GM18499 (cell line): Measurements from ENCODE around the gene ARHGAP32.
A peak's percentile ranks its signal among the peaks of the same experiment; 100 is the strongest.
"Not testable (repeated sequence)": the region's sequence is repeated elsewhere in the genome, so short reads cannot be mapped to it uniquely, and the experiment has no call there.

Experiments
- ATAC-seq: cut with Tn5 transposase; IDR thresholded peaks from one replicate; pipeline ENCODE4 v1.9.1; 2021; ENCODE audit warnings: moderate number of reproducible peaks; ENCODE audit not compliant: insufficient read depth, unreplicated experiment

Gene ARHGAP32

GRCh38 chr11:128937480-128937879 lies 254.6 kb downstream of the ARHGAP32 start:
- ATAC-seq: no peak

DNA sequence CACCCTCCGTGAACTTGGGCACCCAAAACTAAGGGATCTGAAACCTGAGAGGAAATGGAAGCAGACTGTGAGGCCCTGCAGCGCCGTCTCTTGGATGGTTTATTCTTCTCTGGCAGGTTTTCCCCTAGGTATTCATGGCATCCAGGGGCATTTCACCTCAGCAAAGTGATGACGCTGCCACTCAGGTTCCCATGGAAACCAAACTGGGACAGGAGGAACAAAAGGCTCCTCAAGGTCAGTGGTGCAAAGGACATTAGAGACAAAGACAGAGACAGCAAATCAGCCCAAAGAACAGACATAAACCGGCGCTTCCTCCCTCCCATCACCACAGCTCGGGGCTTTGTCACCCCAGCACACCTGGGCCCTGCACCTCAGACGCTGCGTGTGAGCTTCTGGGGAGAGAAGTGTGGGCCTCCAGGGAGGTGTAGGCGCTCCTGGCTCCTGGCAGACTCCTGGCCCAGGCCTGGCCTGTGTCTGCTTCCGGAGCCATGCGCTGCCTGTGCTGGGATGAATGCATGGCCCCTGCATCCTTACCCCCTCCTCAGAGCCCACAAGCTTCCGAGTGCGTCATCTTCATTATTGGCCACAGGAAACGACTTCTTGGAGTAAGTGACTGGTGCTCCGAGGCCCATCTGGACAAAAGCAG lies 255.4 kb downstream of the ARHGAP32 start:
- no peak for ATAC-seq

GRCh38 chr11:128934926-128935325 lies 257.2 kb downstream of the ARHGAP32 start:
- no peak for ATAC-seq

- ATAC-seq: no peak
These were observed 257.8 kb downstream of the ARHGAP32 start for GRCh38 chr11:128934351-128934750.

DNA sequence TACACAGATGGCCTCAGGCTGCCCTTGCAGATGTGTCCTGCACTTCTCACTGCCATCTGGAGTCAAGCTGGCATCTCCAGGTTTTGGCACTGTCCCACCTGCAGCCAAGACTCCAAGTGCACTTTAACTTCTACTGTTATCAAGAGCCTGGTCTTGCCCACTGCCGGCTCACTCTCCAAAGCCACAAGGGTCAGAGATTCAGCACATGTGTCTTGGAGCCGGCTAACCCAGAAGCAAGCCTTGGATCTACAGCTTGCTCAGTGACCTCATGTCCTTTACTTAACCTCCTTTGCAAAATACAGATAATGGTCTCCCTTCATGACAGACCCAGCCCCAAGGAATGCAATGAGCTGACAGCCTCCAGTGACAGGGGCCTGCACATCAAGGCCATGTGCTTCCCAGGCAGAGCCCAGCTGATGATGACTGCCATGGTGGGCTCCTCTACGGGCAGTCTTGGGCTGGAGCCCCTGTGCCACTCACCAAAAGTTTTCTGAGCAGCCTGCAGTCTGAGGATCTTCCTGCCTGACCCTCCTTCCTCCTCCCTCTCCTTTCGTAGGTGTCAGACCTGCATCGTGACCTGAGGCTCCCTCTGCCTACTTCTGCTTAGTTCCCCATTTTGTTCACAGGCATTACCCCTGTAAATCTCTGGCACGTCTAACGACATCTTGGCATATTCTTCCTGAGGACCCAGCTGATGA lies 258.5 kb downstream of the ARHGAP32 start:
- ATAC-seq: no peak

DNA sequence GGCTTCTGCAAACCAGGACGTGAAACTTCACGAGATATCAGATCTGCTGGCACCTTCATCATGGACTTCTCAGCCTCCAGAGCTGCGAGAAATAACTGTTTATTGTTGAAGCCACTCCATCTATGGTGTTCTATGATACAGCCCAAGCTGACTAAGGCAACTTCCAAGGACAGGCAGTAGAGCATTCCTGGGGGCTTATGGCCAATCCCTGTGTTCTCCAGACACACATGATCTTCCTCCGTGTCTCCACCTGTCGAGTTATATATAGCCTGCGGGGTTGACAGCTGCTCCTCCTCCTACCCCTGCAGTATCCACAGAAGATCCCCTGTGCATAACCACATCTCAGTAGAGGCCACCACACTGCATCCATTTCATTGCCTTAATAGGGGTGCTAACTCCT lies 260.5 kb downstream of the ARHGAP32 start:
- ATAC-seq: no peak

DNA sequence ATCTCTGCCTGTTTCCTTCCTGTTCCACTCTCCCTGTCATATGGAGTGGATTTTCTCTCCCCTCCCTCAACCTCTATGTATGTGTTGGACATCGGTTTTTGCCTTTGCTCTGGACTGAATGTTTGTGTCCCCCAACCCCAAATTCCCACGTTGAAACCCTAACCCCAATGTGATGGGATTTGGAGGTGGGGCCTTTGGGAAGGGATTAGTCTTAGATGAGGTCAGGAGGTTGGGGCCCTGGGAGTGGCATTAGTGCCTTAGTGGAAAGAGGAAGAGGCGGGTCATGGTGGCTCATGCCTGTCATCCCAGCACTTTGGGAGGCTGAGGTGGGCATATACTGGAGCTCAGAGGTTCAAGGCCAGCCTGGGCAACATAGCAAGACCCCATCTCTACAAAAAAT lies 261.1 kb downstream of the ARHGAP32 start:
- ATAC-seq: no peak

DNA sequence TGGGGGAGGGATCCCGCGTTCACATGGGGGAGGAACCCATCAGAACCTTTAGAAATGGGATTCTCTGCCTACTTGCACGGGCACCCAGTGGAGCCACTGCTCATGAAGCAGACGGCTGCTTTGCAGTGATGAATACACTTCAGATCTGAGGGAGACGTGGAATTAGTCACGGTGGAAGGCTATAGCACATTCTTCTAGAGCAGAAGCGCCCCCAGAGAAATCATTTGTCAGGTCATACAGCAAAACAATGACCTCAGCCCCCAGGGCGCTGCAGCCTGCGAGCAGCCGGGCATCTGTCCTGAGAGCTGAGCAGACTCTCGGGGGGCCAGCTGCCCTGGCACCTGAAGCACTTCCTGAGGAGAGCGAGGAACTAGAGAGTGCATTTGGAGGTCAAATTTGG lies 262.1 kb downstream of the ARHGAP32 start:
- no peak for ATAC-seq

DNA sequence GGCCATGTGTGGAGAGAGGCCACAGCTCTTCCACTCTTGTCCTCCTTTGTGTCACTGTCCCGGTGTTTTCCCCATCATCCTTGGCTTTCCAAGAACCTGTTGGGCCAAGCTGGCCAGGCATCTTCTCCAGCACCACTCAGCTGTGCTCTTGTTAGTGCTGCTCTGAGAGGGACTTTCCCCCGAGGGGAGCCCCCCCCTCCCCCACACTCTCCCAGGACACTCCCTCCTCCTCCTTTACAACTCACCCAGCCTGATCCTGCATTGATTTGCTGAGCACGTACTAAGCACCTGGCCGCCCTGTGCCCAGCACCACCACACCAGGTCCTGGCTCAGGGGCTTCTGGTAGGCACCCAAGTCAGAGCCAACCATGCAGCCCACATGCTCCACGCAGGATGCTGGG lies 262.7 kb downstream of the ARHGAP32 start:
- no peak for ATAC-seq

- ATAC-seq: peak; percentile 98
These were observed 263.7 kb downstream of the ARHGAP32 start for GRCh38 chr11:128928400-128928799.

GRCh38 chr11:128927683-128928336 lies 264.3 kb downstream of the ARHGAP32 start:
- ATAC-seq: no peak

GRCh38 chr11:128927108-128927461 lies 265.0 kb downstream of the ARHGAP32 start:
- ATAC-seq: no peak

DNA sequence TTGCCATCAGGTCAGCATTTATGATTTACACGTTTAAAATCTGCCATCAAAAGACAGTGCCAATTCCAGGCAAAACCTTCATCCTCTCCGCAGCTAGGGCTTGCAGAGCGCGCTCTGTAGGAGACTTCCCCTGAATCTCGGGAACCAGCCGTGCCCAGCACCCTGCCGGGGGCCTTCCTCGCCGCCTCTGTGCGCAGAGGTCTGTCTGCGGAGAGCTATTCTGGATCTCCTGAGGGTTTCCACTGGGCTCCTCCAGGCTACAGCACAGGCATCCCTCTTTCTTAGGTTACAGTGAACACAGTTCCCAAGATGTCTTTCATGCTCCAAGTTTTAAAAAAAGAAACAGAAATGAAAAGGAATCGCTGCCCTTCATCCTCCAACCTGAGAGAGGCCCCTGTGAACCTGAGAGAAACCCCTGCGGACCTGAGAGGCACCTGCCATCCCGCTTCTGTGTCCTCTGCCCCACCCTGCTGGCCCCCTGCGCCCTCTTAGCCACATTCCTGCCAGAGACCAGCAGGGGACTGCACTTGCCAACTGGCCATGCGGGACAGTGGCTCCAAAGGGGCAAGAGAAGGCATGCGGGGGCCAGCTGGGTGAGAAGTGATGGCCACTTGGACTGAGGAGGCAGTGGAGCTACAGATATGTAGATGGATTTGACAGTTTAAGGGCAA lies 265.6 kb downstream of the ARHGAP32 start:
- ATAC-seq: no peak

GRCh38 chr11:128926000-128926399 lies 266.1 kb downstream of the ARHGAP32 start:
- ATAC-seq: no peak

GRCh38 chr11:128925250-128925600 lies 266.9 kb downstream of the ARHGAP32 start:
- ATAC-seq: no peak

DNA sequence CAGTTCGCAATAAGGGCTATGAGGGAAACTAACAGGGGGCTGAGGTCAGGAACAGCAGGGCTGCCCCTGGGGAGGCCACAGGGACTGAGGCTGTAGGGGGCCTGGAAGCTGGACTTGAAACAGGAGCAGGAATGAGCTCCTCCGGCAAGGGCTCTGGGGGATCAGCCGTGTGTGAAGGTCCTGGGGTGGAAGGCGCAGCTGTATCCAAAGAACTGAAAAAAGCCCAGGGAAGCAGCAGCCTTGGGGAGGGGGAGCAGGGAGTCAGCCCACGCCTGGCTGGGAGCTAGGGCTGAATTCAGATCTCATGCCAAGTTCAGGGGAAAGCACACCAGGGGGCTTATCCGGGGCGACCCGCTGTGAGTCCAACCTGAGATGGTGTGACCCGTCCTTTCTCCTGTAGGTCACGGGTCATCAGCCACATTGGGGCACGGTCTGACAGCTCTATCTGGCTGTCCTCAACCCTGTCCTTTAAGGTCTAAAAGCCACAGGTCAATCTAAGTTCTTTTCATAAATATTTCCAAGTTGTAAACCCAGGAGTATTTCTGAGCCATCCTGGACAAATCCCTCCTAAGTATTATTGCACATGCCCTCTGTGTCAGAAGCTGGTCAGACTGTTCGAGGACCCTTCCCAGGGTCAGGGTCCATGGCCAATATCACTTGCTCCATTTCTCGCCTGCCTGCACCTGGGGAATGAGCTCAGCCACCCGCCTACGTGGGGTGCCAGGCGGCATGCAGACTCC lies 267.4 kb downstream of the ARHGAP32 start:
- no peak for ATAC-seq

GRCh38 chr11:128924104-128924503 lies 268.0 kb downstream of the ARHGAP32 start:
- no peak for ATAC-seq

GRCh38 chr11:128921793-128922192 lies 270.3 kb downstream of the ARHGAP32 start:
- no peak for ATAC-seq

DNA sequence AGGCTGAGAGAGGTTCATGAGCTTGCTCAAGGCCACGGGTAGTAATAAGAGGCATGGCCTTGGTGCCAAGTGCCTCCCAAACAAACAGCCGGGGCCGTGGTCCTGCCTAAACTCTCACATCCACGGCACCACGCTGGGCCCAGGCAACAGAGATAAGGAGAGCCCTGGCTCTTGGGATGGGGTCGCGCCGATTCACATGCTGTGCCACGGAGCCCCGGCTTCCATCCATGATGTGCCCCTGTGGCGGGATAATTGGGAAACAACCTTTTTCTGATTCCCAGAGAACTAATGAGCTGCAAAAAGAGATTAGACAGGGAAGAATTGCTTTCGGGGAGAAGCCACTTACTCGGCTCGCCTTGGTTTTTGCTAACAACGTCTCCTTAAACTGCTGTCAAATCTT lies 271.5 kb downstream of the ARHGAP32 start:
- ATAC-seq: no peak

- ATAC-seq: not testable (repeated sequence)
These were observed 272.5 kb downstream of the ARHGAP32 start for GRCh38 chr11:128919635-128920034.

DNA sequence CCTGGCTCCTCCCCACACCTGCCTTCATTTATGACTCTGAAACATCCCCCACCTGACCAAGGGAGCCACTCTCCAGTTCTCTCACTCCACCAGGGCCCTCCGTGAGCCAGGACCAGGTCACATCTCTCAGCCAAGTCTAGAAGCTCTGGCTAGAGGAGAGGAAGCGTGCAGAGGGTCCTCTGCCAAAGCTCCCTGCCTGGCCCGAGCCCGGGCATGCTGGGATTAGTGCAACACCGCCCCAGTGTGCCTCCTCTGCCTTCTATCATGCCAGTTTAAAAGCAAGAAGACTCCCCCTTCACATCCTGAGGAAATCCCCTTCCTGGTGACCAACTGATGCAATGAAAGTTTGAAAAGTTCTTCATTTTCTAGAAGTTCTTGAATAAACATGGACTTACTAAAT lies 272.9 kb downstream of the ARHGAP32 start:
- no peak for ATAC-seq
